Endodermal cell (in vitro differentiated cells): ENCODE data around the gene CYP19A1. TPM values are rescaled to one million over a fixed set of nuclear protein-coding genes. Genes with fewer than 3 reads are reported as not detected.

ENCODE experiments used
- DNase-seq: peaks from one replicate; pipeline ENCODE4 v3.0.0-alpha.2; 2017
- H3K27ac ChIP-seq: 2 replicates; pipeline ENCODE4 v1.5.1; 2013; ENCODE audit warnings: mild to moderate bottlenecking, low read depth, low read length, moderate library complexity
- H3K27me3 ChIP-seq: 2 replicates; pipeline ENCODE4 v1.6.1; 2013; ENCODE audit warnings: mild to moderate bottlenecking, low read length, moderate library complexity; ENCODE audit not compliant: insufficient read depth, control insufficient read depth, poor library complexity, severe bottlenecking
- H3K36me3 ChIP-seq: 2 replicates; pipeline ENCODE4 v1.7.0; 2013; ENCODE audit warnings: mild to moderate bottlenecking, low read length, moderate library complexity; ENCODE audit not compliant: control insufficient read depth, insufficient read depth
- H3K4me1 ChIP-seq: one replicate; pipeline ENCODE4 v1.7.0; 2013; ENCODE audit warnings: low read length; ENCODE audit not compliant: control insufficient read depth, insufficient read depth
- H3K4me3 ChIP-seq: 2 replicates; pipeline ENCODE4 v1.5.1; 2013; ENCODE audit warnings: mild to moderate bottlenecking, low read length, moderate library complexity
- H3K9ac ChIP-seq: 2 replicates; pipeline ENCODE4 v1.6.1; 2013; ENCODE audit warnings: mild to moderate bottlenecking, low read length, moderate library complexity; ENCODE audit not compliant: poor library complexity, severe bottlenecking; ENCODE audit errors: extremely low read depth
- H3K9me3 ChIP-seq: 2 replicates; pipeline ENCODE4 v1.6.1; 2013; ENCODE audit warnings: mild to moderate bottlenecking, low read length, moderate library complexity; ENCODE audit not compliant: control insufficient read depth
- H3K27ac Mint-ChIP-seq: 2 replicates; pipeline ENCODE4 v1.8.0; 2020; ENCODE audit warnings: mixed read lengths
- H3K27me3 Mint-ChIP-seq: 2 replicates; pipeline ENCODE4 v1.8.0; 2021; ENCODE audit warnings: mild to moderate bottlenecking, mixed read lengths; ENCODE audit not compliant: insufficient read depth
- H3K36me3 Mint-ChIP-seq: 2 replicates; pipeline ENCODE4 v1.8.0; 2020; ENCODE audit warnings: low read depth, mixed read lengths
- H3K4me1 Mint-ChIP-seq: 2 replicates; pipeline ENCODE4 v1.8.0; 2020; ENCODE audit warnings: mixed read lengths
- H3K4me3 Mint-ChIP-seq: 2 replicates; pipeline ENCODE4 v1.8.0; 2020; ENCODE audit warnings: mild to moderate bottlenecking, moderate library complexity, mixed read lengths
- H3K9me3 Mint-ChIP-seq: 2 replicates; pipeline ENCODE4 v1.8.0; 2020; ENCODE audit warnings: mild to moderate bottlenecking, mixed read lengths
- CTCF ChIP-seq: fragments of 200-600 bp; sonication (generic); conservative IDR thresholded peaks from 2 replicates; pipeline ENCODE4 v1.5.0; 2021; ENCODE audit warnings: antibody characterized with exemption, mild to moderate bottlenecking
- WGBS, 2 experiments: methylation state at CpG; one replicate each; pipeline versions ENCODE4 v1.1.5 to v1.1.7; 2013; ENCODE audit warnings: missing lambda C conversion rate in 2 of 2, mixed read lengths in 1 of 2; ENCODE audit not compliant: insufficient coverage in 1 of 2, insufficient read length in 1 of 2; 5-methylcytosine and 5-hydroxymethylcytosine counted together
- total RNA-seq, 2 donors: library from RNA; stranded (reverse); fragmentation: NEBNext Ultra II Directional in 1 of 2; extraction: Animal tissue kit (Norgen Biotek cat#: 25700) in 1 of 2; gene quantifications; 2 replicates in 1 of 2; 3 replicates in 1 of 2; pipeline ENCODE4 v1.2.1, GENCODE V29; 2021

The CYP19A1 gene
- total RNA-seq, 2 donors from 2014 or later, result not detected

GRCh38 chr15:51366071-51366470, 27.7 kb upstream of the CYP19A1 start:
- Mint-ChIP-seq H3K27ac (no peak overlapping the region), H3K27me3 (peaks cover 2% of the 10 kb centered on the region), H3K4me3 (no peak overlapping the region), H3K4me1 (peaks cover 12% of the 10 kb centered on the region), H3K9me3 (no peaks in the 10 kb centered on the region), H3K36me3 (no peaks in the 10 kb centered on the region)
- TF ChIP-seq CTCF, result no peak
- H3K36me3 ChIP-seq, result no peaks in the 10 kb centered on the region
- no peak overlapping the region for H3K27ac ChIP-seq
- peaks cover 11% of the 10 kb centered on the region for H3K27me3 ChIP-seq
- no peaks in the 10 kb centered on the region for H3K4me1 ChIP-seq
- DNase-seq, result no peak
- H3K4me3 ChIP-seq, result no peak overlapping the region
- WGBS, 2 experiments, result 91 to 100% methylated on average over 1 to 5 of the region's 5 CpGs
- H3K9me3 ChIP-seq, result no peaks in the 10 kb centered on the region
- no peak overlapping the region for H3K9ac ChIP-seq

GRCh38 chr15:51365417-51365816, 27.0 kb upstream of the CYP19A1 start:
- Mint-ChIP-seq H3K27me3 (peaks cover 2% of the 10 kb centered on the region), H3K36me3 (no peaks in the 10 kb centered on the region), H3K9me3 (no peaks in the 10 kb centered on the region), H3K4me3 (no peak overlapping the region), H3K4me1 (peaks cover 12% of the 10 kb centered on the region), H3K27ac (no peak overlapping the region)
- no peaks in the 10 kb centered on the region for H3K9me3 ChIP-seq
- no peak for TF ChIP-seq CTCF
- no peaks in the 10 kb centered on the region for H3K36me3 ChIP-seq
- no peak overlapping the region for H3K4me3 ChIP-seq
- peaks cover 11% of the 10 kb centered on the region for H3K27me3 ChIP-seq
- no peak for DNase-seq
- no peaks in the 10 kb centered on the region for H3K4me1 ChIP-seq
- 87% methylated on average over 6 of the region's 6 CpGs; no CpG with 5 or more reads in 1 of the 2 experiments for WGBS, 2 experiments
- no peak overlapping the region for H3K9ac ChIP-seq
- H3K27ac ChIP-seq, result no peak overlapping the region

GRCh38 chr15:51363383-51363782, 25.0 kb upstream of the CYP19A1 start:
- Histone ChIP-seq H3K9me3 (no peaks in the 10 kb centered on the region), H3K9ac (no peak overlapping the region), H3K4me3 (no peak overlapping the region), H3K36me3 (no peaks in the 10 kb centered on the region), H3K4me1 (no peaks in the 10 kb centered on the region), H3K27ac (no peak overlapping the region), H3K27me3 (peaks cover 11% of the 10 kb centered on the region)
- H3K9me3 Mint-ChIP-seq, result no peaks in the 10 kb centered on the region
- no peak for DNase-seq
- TF ChIP-seq CTCF, result no peak
- H3K36me3 Mint-ChIP-seq, result no peaks in the 10 kb centered on the region
- H3K27ac Mint-ChIP-seq, result no peak overlapping the region
- 69 to 77% methylated on average over 5 to 9 of the region's 9 CpGs for WGBS, 2 experiments
- peaks cover 7% of the 10 kb centered on the region for H3K4me1 Mint-ChIP-seq
- no peaks in the 10 kb centered on the region for H3K27me3 Mint-ChIP-seq
- H3K4me3 Mint-ChIP-seq, result no peak overlapping the region
